Measurements from ENCODE around the gene GRIK4. TPM values are rescaled to one million over a fixed set of nuclear protein-coding genes. Genes with fewer than 3 reads are reported as not detected.

GRIK4 gene
- total and polyA plus RNA-seq, 8 donors, result 0.02 TPM; not detected in 7

DNA sequence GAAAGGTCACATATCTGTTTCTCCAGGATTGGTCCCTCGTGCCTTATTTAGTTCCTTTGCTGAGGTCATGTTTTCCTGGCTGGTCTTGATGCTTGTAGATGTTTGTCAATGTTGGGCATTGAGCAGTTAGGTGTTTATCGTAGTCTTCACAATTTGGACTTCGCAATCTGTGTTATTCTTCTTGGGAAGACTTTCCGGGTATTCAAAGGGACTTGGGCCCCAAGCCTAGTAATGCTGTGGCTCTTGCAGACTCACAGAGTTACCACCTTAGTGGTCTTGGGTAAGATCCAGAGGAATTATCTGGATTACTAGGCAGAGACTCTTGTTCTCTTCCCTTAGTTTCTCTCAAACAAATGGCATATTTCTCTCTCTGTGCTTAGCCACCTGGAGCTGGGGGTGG is 223.5 kb downstream of the GRIK4 start:
- DNase-seq (no peak), ATAC-seq (no peak), FAIRE-seq (no peak)
- Histone ChIP-seq H3K4me3 (no peak overlapping the region), H3K9me3 (no peaks in the 10 kb centered on the region), H3K27ac (no peak overlapping the region), H3K4me1 (no peaks in the 10 kb centered on the region), H3K27me3 (no peaks in the 10 kb centered on the region), H3K36me3 (no peaks in the 10 kb centered on the region)
- TF ChIP-seq, protein P1, sequence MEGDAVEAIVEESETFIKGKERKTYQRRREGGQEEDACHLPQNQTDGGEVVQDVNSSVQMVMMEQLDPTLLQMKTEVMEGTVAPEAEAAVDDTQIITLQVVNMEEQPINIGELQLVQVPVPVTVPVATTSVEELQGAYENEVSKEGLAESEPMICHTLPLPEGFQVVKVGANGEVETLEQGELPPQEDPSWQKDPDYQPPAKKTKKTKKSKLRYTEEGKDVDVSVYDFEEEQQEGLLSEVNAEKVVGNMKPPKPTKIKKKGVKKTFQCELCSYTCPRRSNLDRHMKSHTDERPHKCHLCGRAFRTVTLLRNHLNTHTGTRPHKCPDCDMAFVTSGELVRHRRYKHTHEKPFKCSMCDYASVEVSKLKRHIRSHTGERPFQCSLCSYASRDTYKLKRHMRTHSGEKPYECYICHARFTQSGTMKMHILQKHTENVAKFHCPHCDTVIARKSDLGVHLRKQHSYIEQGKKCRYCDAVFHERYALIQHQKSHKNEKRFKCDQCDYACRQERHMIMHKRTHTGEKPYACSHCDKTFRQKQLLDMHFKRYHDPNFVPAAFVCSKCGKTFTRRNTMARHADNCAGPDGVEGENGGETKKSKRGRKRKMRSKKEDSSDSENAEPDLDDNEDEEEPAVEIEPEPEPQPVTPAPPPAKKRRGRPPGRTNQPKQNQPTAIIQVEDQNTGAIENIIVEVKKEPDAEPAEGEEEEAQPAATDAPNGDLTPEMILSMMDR (IDR thresholded peaks at IDR 0.05), result no peak
- whole genome bisulfite sequencing, 2 donors, result 64 to 66% methylated on average over 4 of the region's 4 CpGs
- intact Hi-C loops (cut with DNase I), result no loop called here

DNA sequence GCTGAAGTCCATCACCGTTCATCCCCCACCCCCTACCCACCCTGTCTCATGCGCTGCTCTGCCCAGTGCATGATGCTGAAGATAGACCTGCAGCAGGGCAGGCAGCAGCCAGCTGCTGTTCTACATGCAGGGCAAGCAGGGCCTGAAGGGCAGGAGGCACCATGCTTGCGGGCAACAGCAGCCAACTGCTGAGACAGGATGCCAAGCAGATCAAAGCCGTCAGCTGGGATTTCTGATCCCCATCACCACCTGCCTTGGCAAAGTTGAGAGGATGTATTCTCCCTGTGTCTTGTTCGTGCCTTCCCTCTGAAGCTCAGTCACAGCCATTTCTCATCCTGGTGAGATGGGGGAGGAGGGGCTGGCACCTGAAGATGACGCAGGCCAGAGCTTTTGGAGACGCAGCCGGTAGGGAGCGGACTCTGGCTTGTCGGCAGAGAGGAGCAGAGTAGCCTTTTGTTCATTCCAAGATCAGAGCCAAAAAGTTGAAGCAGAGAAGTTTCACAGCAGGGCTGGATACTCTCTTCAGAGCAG is 227.0 kb downstream of the GRIK4 start:
- Histone ChIP-seq H3K4me1 (no peaks in the 10 kb centered on the region), H3K36me3 (no peaks in the 10 kb centered on the region), H3K9me3 (no peaks in the 10 kb centered on the region), H3K27me3 (no peaks in the 10 kb centered on the region), H3K27ac (no peak overlapping the region), H3K4me3 (no peak overlapping the region)
- FAIRE-seq, result no peak
- TF ChIP-seq, protein P1 (IDR thresholded peaks at IDR 0.05), result no peak
- ATAC-seq, result no peak
- no peak for DNase-seq
- intact Hi-C loops (cut with DNase I), result no loop called here
- WGBS, 2 donors, result 75 to 81% methylated on average over 10 of the region's 10 CpGs

DNA sequence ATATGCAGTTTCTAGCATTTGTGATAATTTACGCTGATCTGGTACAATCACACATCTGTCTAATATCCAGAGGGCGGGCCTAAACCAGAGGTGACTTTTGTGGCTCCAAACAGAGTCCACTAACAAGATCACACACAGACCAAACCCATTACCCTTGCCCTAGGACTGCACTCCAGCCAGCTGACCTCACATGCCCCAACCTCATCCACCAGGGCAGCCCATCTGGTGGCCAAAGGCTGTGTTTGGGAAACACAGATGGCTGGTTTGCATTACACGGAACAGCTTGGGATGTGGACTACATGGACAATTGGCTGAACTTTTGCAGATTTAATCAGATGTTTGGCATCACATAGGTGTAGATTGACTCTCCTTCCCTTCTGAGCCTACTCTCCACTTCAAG is 228.2 kb downstream of the GRIK4 start:
- Histone ChIP-seq H3K9me3 (no peaks in the 10 kb centered on the region), H3K4me3 (no peak overlapping the region), H3K36me3 (no peaks in the 10 kb centered on the region), H3K27me3 (no peaks in the 10 kb centered on the region), H3K27ac (no peak overlapping the region), H3K4me1 (no peaks in the 10 kb centered on the region)
- ATAC-seq, result no peak
- intact Hi-C loops (cut with DNase I), result no loop called here
- 57 to 74% methylated on average over 3 of the region's 3 CpGs for WGBS, 2 donors
- no peak for FAIRE-seq
- TF ChIP-seq, protein P1 (IDR thresholded peaks at IDR 0.05), result no peak
- DNase-seq, result no peak

DNA sequence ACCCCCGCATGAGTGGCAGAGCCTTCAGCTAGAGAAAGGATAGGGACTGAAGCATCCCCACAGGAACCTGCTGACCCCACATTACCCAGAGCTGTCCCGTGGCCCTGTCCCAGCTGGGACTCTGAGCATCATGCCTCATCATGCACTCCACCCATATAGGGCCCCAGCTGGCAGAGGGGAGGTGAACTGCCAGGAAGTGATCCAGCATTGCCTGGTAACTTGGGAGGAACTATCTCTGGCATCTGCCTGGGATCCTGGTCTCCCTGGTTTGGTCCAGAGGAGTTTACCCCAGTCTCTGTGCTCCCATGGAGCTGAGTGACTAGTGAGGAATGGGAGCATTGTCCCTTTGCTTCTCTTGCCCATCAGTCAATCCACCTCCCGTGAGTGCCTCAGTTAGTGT is 228.8 kb downstream of the GRIK4 start:
- TF ChIP-seq, protein P1 (IDR thresholded peaks at IDR 0.05), result no peak
- intact Hi-C loops (cut with DNase I), result no loop called here
- Histone ChIP-seq H3K9me3 (no peaks in the 10 kb centered on the region), H3K27me3 (no peaks in the 10 kb centered on the region), H3K4me3 (no peak overlapping the region), H3K27ac (no peak overlapping the region), H3K36me3 (no peaks in the 10 kb centered on the region), H3K4me1 (no peaks in the 10 kb centered on the region)
- WGBS, 2 donors, result 72 to 82% methylated on average over 3 of the region's 3 CpGs
- DNase-seq, result no peak
- FAIRE-seq, result no peak
- ATAC-seq, result no peak

DNA sequence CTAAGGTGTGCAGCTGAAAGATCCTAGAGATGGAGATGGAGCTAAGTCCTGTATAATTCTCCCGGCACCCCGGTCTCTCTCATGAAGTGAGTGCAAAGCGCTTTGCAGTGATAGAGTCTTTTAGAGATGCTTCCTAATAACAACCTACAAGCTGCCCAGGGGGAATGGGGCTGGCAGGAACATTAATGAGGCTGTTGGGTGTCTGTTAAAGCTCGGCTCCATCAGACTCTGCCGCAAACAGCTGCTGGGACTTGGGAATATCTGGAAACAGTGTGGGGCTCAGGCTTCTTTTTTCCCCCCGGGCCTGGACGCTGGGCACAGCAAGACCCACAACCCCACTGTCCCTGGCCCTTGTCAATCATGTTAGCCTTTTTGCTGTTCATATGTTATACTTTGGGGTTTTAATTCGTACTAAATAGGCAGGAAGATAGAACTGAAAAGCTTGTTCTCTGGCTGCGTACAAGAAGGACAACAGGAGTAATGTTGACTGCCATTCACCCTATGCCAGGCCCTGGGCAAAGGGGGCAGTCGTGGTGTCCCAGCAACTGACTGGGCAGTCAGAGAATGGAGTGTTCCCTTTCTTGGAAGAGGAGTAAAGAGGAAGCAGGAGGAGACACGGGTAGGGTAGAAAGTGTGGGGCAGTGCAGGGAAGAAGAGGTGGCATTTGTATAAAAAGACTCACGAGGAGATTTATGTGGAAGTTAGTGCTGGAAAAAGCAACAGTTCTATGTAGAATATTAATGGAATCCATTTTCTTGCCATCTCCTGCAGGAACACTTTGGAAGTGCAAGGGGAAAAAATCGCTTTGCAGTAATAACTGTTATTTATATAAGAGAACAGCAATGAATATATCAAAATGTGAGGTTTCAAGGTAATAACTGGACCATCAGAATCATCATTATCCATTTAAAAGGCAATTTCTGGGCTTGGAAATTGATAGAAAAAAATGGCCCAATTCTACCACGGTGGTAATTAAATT is 232.8 kb downstream of the GRIK4 start:
- DNase-seq, result no peak
- TF ChIP-seq, protein P1 (IDR thresholded peaks at IDR 0.05), result no peak
- no peak for FAIRE-seq
- intact Hi-C loops (cut with DNase I), result no loop called here
- Histone ChIP-seq H3K27me3 (peaks cover 0 to 5% (median 0%) of the 10 kb centered on the region in 4 donors), H3K4me3 (no peak overlapping the region), H3K4me1 (no peaks in the 10 kb centered on the region), H3K27ac (no peak overlapping the region), H3K9me3 (no peaks in the 10 kb centered on the region), H3K36me3 (no peaks in the 10 kb centered on the region)
- WGBS, 2 donors, result 65 to 71% methylated on average over 14 of the region's 14 CpGs
- no peak for ATAC-seq

All from pancreas (tissue), 10 donors.